Activated T-cell treated with anti-CD3 and anti-CD28 coated beads, Interleukin-2, amount 50 U/mL, for 72 hours (primary cell): ENCODE measurements around the gene UBE3D. TPM values are rescaled to one million over a fixed set of nuclear protein-coding genes. Genes with fewer than 3 reads are reported as not detected.
"Not testable (repeated sequence)": the region's sequence is repeated elsewhere in the genome, so short reads cannot be mapped to it uniquely, and the experiment has no call there.

ENCODE experiments used
- ATAC-seq, 2 donors: fragments of 150-1000 bp; cut with Tn5 transposase; replicated peaks in 1 of 2; 2 replicates each; pipeline ENCODE4 v1.10.0; 2021; ENCODE audit warnings: moderate library complexity in 2 of 2, mild to moderate bottlenecking in 1 of 2
- DNase-seq, 2 donors: peaks; one replicate each; pipeline ENCODE4 v3.0.0; 2021 to 2022; ENCODE audit warnings: mixed read lengths in 1 of 2
- H3K27ac Mint-ChIP-seq: one replicate; pipeline ENCODE4 v1.8.0; 2022; ENCODE audit warnings: mild to moderate bottlenecking, moderate library complexity, mixed read lengths
- H3K27me3 Mint-ChIP-seq: one replicate; pipeline ENCODE4 v1.8.0; 2022; ENCODE audit warnings: low read depth, mixed read lengths
- H3K36me3 Mint-ChIP-seq, 2 donors: one replicate each; pipeline ENCODE4 v1.8.0; 2022; ENCODE audit warnings: mixed read lengths in 2 of 2, mild to moderate bottlenecking in 1 of 2; ENCODE audit not compliant: insufficient read depth in 2 of 2
- H3K4me1 Mint-ChIP-seq: one replicate; pipeline ENCODE4 v1.8.0; 2022; ENCODE audit warnings: low read depth, mixed read lengths
- H3K4me3 Mint-ChIP-seq, 2 donors: one replicate each; pipeline ENCODE4 v1.8.0; 2022; ENCODE audit warnings: mild to moderate bottlenecking in 2 of 2, mixed read lengths in 2 of 2, moderate library complexity in 2 of 2
- H3K9me3 Mint-ChIP-seq, 2 donors: one replicate each; pipeline ENCODE4 v1.8.0; 2022; ENCODE audit warnings: mixed read lengths in 2 of 2
- total RNA-seq, 2 donors: library from RNA; stranded (reverse); gene quantifications; one replicate each; pipeline ENCODE4 v1.2.3, GENCODE V29; 2022

UBE3D gene
- total RNA-seq, 2 donors from 2014 or later, result 5.3 to 6.6 TPM

DNA sequence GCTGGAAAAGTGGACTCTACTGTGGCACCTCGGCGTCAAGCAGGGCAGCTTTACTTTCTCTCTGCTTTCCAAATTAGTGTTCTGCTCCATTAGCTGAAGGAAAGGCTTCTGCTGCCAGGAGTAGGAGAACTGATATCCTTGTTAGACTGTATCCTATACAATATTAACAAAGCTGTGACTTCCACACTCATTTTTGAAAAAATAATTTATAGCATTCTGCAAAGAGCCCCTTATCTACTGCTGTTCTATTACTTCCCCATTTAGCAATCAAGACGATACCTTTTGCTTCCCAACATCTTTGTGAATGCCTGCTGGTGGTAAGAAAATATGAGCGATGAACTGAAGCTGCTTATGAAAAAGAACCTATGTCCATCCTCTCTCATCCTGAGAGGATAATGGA lies 151.1 kb downstream of the UBE3D start:
- no peak for DNase-seq
- H3K27ac Mint-ChIP-seq, result no peak overlapping the region
- H3K4me3 Mint-ChIP-seq, result no peak overlapping the region
- H3K9me3 Mint-ChIP-seq, result no peaks in the 10 kb centered on the region
- no peaks in the 10 kb centered on the region for H3K27me3 Mint-ChIP-seq
- no peaks in the 10 kb centered on the region for H3K4me1 Mint-ChIP-seq
- peaks cover 0 to 6% of the 10 kb centered on the region in 2 donors for H3K36me3 Mint-ChIP-seq
- no peak for ATAC-seq

GRCh38 chr6:82910820-82911219 lies 154.8 kb downstream of the UBE3D start:
- no peaks in the 10 kb centered on the region for H3K36me3 Mint-ChIP-seq
- H3K27me3 Mint-ChIP-seq, result no peaks in the 10 kb centered on the region
- no peak overlapping the region for H3K4me3 Mint-ChIP-seq
- no peaks in the 10 kb centered on the region for H3K4me1 Mint-ChIP-seq
- H3K9me3 Mint-ChIP-seq, result no peaks in the 10 kb centered on the region
- no peak overlapping the region for H3K27ac Mint-ChIP-seq
- DNase-seq, result no peak
- no peak for ATAC-seq

DNA sequence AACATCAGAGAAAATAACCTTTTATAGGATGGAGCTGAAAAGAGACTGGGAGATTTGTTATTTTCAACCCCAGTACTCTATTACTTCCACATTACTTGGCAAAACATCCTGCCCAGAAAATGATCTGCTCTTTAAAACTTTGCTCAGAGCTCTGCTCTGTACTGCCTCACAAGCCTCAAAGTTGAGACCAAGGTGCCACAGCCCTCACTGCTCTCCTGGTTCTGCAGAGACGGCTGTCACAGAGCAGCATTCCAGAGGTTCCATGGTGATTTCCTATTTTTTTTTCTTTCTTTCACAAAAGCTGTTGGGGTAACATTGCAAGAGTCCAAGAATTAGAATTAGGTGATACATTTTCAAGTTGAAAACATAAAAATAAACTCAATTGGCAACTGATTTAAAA lies 155.2 kb downstream of the UBE3D start:
- no peak for ATAC-seq
- no peak overlapping the region for H3K4me3 Mint-ChIP-seq
- H3K36me3 Mint-ChIP-seq, result no peaks in the 10 kb centered on the region

GRCh38 chr6:82909551-82909950 lies 156.1 kb downstream of the UBE3D start:
- no peak overlapping the region for H3K27ac Mint-ChIP-seq

More for the DNA sequence above, 155.2 kb downstream of the UBE3D start:
- H3K9me3 Mint-ChIP-seq, result no peaks in the 10 kb centered on the region
- DNase-seq, result no peak
- H3K4me1 Mint-ChIP-seq, result no peaks in the 10 kb centered on the region
- H3K27ac Mint-ChIP-seq, result no peak overlapping the region
- H3K27me3 Mint-ChIP-seq, result no peaks in the 10 kb centered on the region

DNA sequence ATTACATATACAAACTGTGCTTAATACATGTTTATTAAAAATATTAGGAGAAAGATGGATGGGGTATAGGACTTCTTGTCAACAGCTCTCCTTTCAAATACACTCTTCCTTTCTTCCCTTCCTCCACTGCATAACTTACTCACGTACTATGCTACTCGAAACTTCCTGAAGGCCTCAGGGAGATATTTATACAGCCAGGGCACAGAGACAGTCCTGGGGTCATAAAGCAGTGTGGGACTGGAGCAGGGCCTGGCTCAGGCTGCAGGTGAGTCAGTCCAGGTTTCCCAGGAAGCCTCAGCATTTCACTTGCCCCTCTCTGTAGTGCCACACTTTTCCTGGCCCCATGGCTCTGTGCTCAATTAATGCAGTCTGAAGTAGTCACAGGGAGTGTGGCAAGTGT lies 157.0 kb downstream of the UBE3D start:
- H3K4me3 Mint-ChIP-seq, result no peak overlapping the region
- H3K4me1 Mint-ChIP-seq, result no peaks in the 10 kb centered on the region
- DNase-seq, result no peak
- no peaks in the 10 kb centered on the region for H3K36me3 Mint-ChIP-seq
- no peaks in the 10 kb centered on the region for H3K27me3 Mint-ChIP-seq
- ATAC-seq, result no peak
- H3K9me3 Mint-ChIP-seq, result no peaks in the 10 kb centered on the region
- H3K27ac Mint-ChIP-seq, result no peak overlapping the region

More at GRCh38 chr6:82909551-82909950, 156.1 kb downstream of the UBE3D start:
- DNase-seq, result no peak
- Mint-ChIP-seq H3K9me3 (no peaks in the 10 kb centered on the region), H3K4me1 (no peaks in the 10 kb centered on the region), H3K27me3 (no peaks in the 10 kb centered on the region), H3K36me3 (no peaks in the 10 kb centered on the region), H3K4me3 (no peak overlapping the region)
- ATAC-seq, result no peak

GRCh38 chr6:82906951-82907350 lies 158.7 kb downstream of the UBE3D start:
- no peak overlapping the region for H3K27ac Mint-ChIP-seq
- H3K36me3 Mint-ChIP-seq, result no peaks in the 10 kb centered on the region
- no peaks in the 10 kb centered on the region for H3K4me1 Mint-ChIP-seq
- H3K27me3 Mint-ChIP-seq, result no peaks in the 10 kb centered on the region
- H3K4me3 Mint-ChIP-seq, result no peak overlapping the region
- ATAC-seq, result no peak
- no peaks in the 10 kb centered on the region for H3K9me3 Mint-ChIP-seq
- no peak for DNase-seq

GRCh38 chr6:82906489-82906888 lies 159.2 kb downstream of the UBE3D start:
- peak overlapping the region; percentile 28 for H3K27ac Mint-ChIP-seq
- H3K4me1 Mint-ChIP-seq, result no peaks in the 10 kb centered on the region
- H3K9me3 Mint-ChIP-seq, result no peaks in the 10 kb centered on the region
- no peak overlapping the region for H3K4me3 Mint-ChIP-seq
- no peaks in the 10 kb centered on the region for H3K36me3 Mint-ChIP-seq
- no peak for ATAC-seq
- no peaks in the 10 kb centered on the region for H3K27me3 Mint-ChIP-seq
- DNase-seq, result no peak

DNA sequence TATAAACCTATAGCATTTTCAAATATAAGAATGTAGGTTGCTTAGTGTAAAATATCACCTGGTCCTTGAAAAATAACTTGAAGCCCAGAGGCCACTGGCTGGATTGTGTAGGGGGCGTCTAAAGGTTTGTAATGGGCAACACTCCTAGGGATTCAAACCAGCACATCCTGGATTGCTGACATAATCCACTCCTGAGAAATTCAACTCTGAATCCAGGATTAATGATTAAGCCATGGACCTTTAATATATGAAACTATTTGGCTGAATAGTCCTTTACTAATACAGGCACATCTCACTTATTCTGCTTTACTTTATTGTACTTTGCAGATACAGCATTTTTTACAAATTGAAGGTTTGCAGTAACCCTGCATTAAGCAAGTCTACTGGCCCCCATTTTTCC lies 160.8 kb downstream of the UBE3D start:
- no peak overlapping the region for H3K27ac Mint-ChIP-seq
- DNase-seq, result no peak
- no peak overlapping the region for H3K4me3 Mint-ChIP-seq
- H3K27me3 Mint-ChIP-seq, result no peaks in the 10 kb centered on the region
- H3K4me1 Mint-ChIP-seq, result no peaks in the 10 kb centered on the region
- no peak for ATAC-seq
- no peaks in the 10 kb centered on the region for H3K36me3 Mint-ChIP-seq
- no peaks in the 10 kb centered on the region for H3K9me3 Mint-ChIP-seq

- no peak for DNase-seq
- H3K4me3 Mint-ChIP-seq, result no peak overlapping the region
Measured at GRCh38 chr6:82904257-82904656, 161.4 kb downstream of the UBE3D start.

DNA sequence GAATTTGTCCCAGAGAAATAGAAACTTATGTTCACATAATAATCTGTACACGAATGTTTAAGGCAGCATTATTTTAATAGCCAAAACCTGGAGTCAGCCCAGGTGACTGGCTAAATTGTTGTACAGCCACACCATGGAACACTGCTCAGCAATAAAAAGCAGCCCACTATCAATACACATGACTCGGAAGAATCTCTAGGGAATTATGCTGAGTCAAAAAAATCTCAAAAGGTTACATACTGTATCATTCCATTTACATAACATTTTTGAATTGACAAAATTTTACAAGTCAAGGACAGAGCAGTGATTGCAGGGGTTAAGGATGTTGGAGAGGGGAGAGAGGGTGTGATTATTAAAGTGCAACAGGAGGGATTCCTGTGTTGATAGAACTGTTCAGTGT lies 163.4 kb downstream of the UBE3D start:
- H3K27ac Mint-ChIP-seq, result no peak overlapping the region
- peaks cover 0 to 1% of the 10 kb centered on the region in 2 donors for H3K36me3 Mint-ChIP-seq
- H3K9me3 Mint-ChIP-seq, result peaks cover 0 to 1% of the 10 kb centered on the region in 2 donors
- no peaks in the 10 kb centered on the region for H3K27me3 Mint-ChIP-seq
- H3K4me1 Mint-ChIP-seq, result no peaks in the 10 kb centered on the region
- no peak for ATAC-seq
- no peak overlapping the region for H3K4me3 Mint-ChIP-seq
- no peak for DNase-seq

More at GRCh38 chr6:82904257-82904656, 161.4 kb downstream of the UBE3D start:
- Mint-ChIP-seq H3K4me1 (no peaks in the 10 kb centered on the region), H3K27me3 (no peaks in the 10 kb centered on the region), H3K9me3 (no peaks in the 10 kb centered on the region), H3K27ac (no peak overlapping the region), H3K36me3 (no peaks in the 10 kb centered on the region)
- no peak for ATAC-seq

GRCh38 chr6:82894653-82895259 lies 170.9 kb downstream of the UBE3D start:
- no peak for DNase-seq
- Mint-ChIP-seq H3K27ac (no peak overlapping the region), H3K36me3 (peaks cover 0 to 1% of the 10 kb centered on the region in 2 donors), H3K4me1 (no peaks in the 10 kb centered on the region), H3K27me3 (no peaks in the 10 kb centered on the region), H3K9me3 (peaks cover 0 to 3% of the 10 kb centered on the region in 2 donors), H3K4me3 (no peak overlapping the region)
- no peak for ATAC-seq

DNA sequence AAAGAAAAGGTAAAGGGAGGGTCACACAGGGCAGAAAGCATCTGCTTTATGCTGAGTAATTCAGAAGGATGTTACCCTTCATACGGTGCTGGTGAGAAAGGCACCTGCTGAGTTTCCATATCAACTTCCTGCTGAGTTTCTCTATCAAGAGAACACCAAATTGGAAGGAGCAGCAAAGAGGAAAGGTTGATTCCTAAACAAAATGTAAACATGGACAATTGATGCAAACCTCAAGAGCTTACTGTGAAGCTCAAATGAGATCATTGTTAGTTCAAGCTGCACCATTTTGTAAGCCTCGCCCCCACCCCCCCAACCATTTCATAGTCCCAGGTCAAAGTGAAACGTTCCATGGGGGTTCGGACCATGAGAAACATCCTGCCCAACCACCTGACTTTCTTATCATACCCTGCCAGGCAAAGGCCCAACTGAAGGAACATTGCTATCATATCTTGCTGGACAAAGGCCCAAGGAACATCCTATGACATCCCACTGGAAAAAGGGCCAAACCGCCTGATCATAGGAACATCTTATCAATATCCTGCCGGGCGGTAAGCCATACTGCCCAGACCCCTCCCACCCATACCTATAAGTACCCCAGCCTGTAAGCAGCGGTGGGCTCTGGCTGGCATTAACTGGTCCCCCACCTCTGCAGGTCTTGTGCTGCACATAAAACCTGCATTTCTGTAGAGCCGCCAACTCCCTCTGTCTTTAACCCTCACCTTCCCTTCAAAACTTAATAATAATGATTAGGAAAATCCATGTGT lies 171.6 kb downstream of the UBE3D start:
- peaks cover 0 to 3% of the 10 kb centered on the region in 2 donors for H3K9me3 Mint-ChIP-seq
- no peaks in the 10 kb centered on the region for H3K4me1 Mint-ChIP-seq
- H3K27me3 Mint-ChIP-seq, result no peaks in the 10 kb centered on the region
- H3K4me3 Mint-ChIP-seq, result no peak overlapping the region
- ATAC-seq (no peak), DNase-seq (no peak)
- peaks cover 0 to 1% of the 10 kb centered on the region in 2 donors for H3K36me3 Mint-ChIP-seq
- no peak overlapping the region for H3K27ac Mint-ChIP-seq

DNA sequence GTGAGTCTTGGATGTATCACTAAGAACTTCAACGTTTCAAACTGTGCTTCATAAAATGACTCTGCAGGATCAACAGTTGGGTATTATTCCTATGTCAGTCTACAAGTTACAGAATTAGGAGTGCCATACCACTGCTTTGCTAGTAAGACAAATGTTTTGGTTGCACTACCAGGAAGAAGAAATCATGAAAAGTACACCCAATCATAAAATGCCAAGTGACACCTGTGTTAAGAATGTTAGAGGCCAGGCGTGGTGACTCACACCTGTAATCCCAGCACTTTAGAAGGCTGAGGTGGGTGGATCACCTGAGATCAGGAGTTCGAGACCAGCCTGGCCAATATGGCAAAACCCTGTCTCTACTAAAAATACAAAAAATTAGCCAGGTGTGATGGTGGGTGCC lies 174.1 kb downstream of the UBE3D start:
- not testable (repeated sequence) for H3K27me3 Mint-ChIP-seq, H3K27ac Mint-ChIP-seq, H3K4me3 Mint-ChIP-seq, DNase-seq, H3K4me1 Mint-ChIP-seq, ATAC-seq, H3K36me3 Mint-ChIP-seq, H3K9me3 Mint-ChIP-seq

GRCh38 chr6:82891076-82891475 lies 174.6 kb downstream of the UBE3D start:
- H3K36me3 Mint-ChIP-seq, result no peaks in the 10 kb centered on the region
- no peaks in the 10 kb centered on the region for H3K4me1 Mint-ChIP-seq
- H3K4me3 Mint-ChIP-seq, result no peak overlapping the region
- no peak for ATAC-seq
- peaks cover 0 to 2% of the 10 kb centered on the region in 2 donors for H3K9me3 Mint-ChIP-seq
- no peak overlapping the region for H3K27ac Mint-ChIP-seq
- H3K27me3 Mint-ChIP-seq, result no peaks in the 10 kb centered on the region
- DNase-seq, result no peak
